Trophoblast cell (in vitro differentiated cells and primary cell): Measurements from ENCODE around the gene KRTAP13-3.

ENCODE experiments used
- DNase-seq, 2 donors: peaks; one replicate each; pipeline ENCODE4 v3.0.0-alpha.2; 2016
- H2AFZ ChIP-seq: 2 replicates; pipeline ENCODE4 v1.6.1; 2013; ENCODE audit warnings: low read length, moderate library complexity, mild to moderate bottlenecking; ENCODE audit not compliant: insufficient read depth, poor library complexity
- H2AK5ac ChIP-seq: 2 replicates; pipeline ENCODE4 v1.6.1; 2013; ENCODE audit warnings: mild to moderate bottlenecking, low read length
- H2BK120ac ChIP-seq: 2 replicates; pipeline ENCODE4 v1.6.1; 2013; ENCODE audit warnings: low read length, mild to moderate bottlenecking, moderate library complexity; ENCODE audit not compliant: insufficient read depth, poor library complexity
- H2BK12ac ChIP-seq: 2 replicates; pipeline ENCODE4 v1.6.1; 2013; ENCODE audit warnings: mild to moderate bottlenecking, low read length, moderate library complexity
- H2BK5ac ChIP-seq: 2 replicates; pipeline ENCODE4 v1.6.1; 2013; ENCODE audit warnings: low read length, low read depth, moderate library complexity, mild to moderate bottlenecking; ENCODE audit not compliant: poor library complexity
- H3K14ac ChIP-seq: 2 replicates; pipeline ENCODE4 v1.6.1; 2013; ENCODE audit warnings: mild to moderate bottlenecking, low read length
- H3K18ac ChIP-seq: 2 replicates; pipeline ENCODE4 v1.6.1; 2013; ENCODE audit warnings: mild to moderate bottlenecking, low read length
- H3K23ac ChIP-seq: 2 replicates; pipeline ENCODE4 v1.6.1; 2013; ENCODE audit warnings: low read length
- H3K27ac ChIP-seq: 2 replicates; pipeline ENCODE4 v1.5.1; 2013; ENCODE audit warnings: low read depth, mild to moderate bottlenecking, inconsistent platforms, low read length, moderate library complexity
- H3K27me3 ChIP-seq: 2 replicates; pipeline ENCODE4 v1.6.1; 2013; ENCODE audit warnings: inconsistent platforms, mild to moderate bottlenecking, low read length, moderate library complexity; ENCODE audit not compliant: insufficient read depth
- H3K36me3 ChIP-seq, 2 experiments: 1 replicate in 1 of 2; 2 replicates in 1 of 2; pipeline ENCODE4 v1.6.1; 2013; ENCODE audit warnings: low read length in 2 of 2, mild to moderate bottlenecking in 2 of 2, moderate library complexity in 1 of 2; ENCODE audit not compliant: insufficient read depth in 2 of 2, control insufficient read depth in 1 of 2
- H3K4ac ChIP-seq: 2 replicates; pipeline ENCODE4 v1.6.1; 2013; ENCODE audit warnings: low read depth, mild to moderate bottlenecking, low read length, moderate library complexity
- H3K4me1 ChIP-seq, 2 experiments: 1 replicate in 1 of 2; 2 replicates in 1 of 2; pipeline ENCODE4 v1.6.1; 2013; ENCODE audit warnings: low read length in 2 of 2, mild to moderate bottlenecking in 2 of 2, moderate library complexity in 1 of 2; ENCODE audit not compliant: insufficient read depth in 2 of 2, control insufficient read depth in 1 of 2
- H3K4me2 ChIP-seq: 2 replicates; pipeline ENCODE4 v1.6.1; 2013; ENCODE audit warnings: inconsistent platforms, mild to moderate bottlenecking, low read length, moderate library complexity
- H3K4me3 ChIP-seq: 2 replicates; pipeline ENCODE4 v1.5.1; 2013; ENCODE audit warnings: mild to moderate bottlenecking, low read depth, low read length, inconsistent platforms
- H3K79me1 ChIP-seq: one replicate; pipeline ENCODE4 v1.6.1; 2013; ENCODE audit warnings: low read length
- H3K79me2 ChIP-seq: 2 replicates; pipeline ENCODE4 v1.6.1; 2013; ENCODE audit warnings: low read length, mild to moderate bottlenecking; ENCODE audit not compliant: control insufficient read depth, insufficient read depth, poor library complexity
- H3K9ac ChIP-seq: 2 replicates; pipeline ENCODE4 v1.6.1; 2013; ENCODE audit warnings: mild to moderate bottlenecking, low read length
- H3K9me3 ChIP-seq: 2 replicates; pipeline ENCODE4 v1.6.1; 2013; ENCODE audit warnings: low read depth, mild to moderate bottlenecking, control low read depth, inconsistent platforms, low read length; ENCODE audit not compliant: insufficient read depth
- H4K12ac ChIP-seq: 2 replicates; pipeline ENCODE4 v1.6.1; 2013; ENCODE audit warnings: low read depth, mild to moderate bottlenecking, low read length, moderate library complexity
- H4K8ac ChIP-seq: 2 replicates; pipeline ENCODE4 v1.6.1; 2013; ENCODE audit warnings: low read depth, mild to moderate bottlenecking, low read length, moderate library complexity
- H4K91ac ChIP-seq: one replicate; pipeline ENCODE4 v1.6.1; 2013; ENCODE audit warnings: low read depth, mild to moderate bottlenecking, low read length, moderate library complexity
- WGBS: extraction: QIAGEN DNeasy Blood & Tissue Kit; methylation state at CpG from one replicate; pipeline ENCODE4 v1.1.7; 2013; ENCODE audit warnings: missing lambda C conversion rate; ENCODE audit not compliant: insufficient read length, insufficient coverage; ENCODE audit errors: extremely low coverage; 5-methylcytosine and 5-hydroxymethylcytosine counted together

Gene KRTAP13-3

GRCh38 chr21:30447056-30447455 is 21.3 kb upstream of the KRTAP13-3 start:
- no peaks in the 10 kb centered on the region for H3K79me1 ChIP-seq
- no peak overlapping the region for H2AFZ ChIP-seq
- no peaks in the 10 kb centered on the region for H3K79me2 ChIP-seq
- H2BK12ac ChIP-seq, result no peak overlapping the region
- H4K12ac ChIP-seq, result no peak overlapping the region
- no peaks in the 10 kb centered on the region for H3K27me3 ChIP-seq
- H2BK120ac ChIP-seq, result no peak overlapping the region
- no peak overlapping the region for H3K4me2 ChIP-seq
- H3K36me3 ChIP-seq, result no peaks in the 10 kb centered on the region
- WGBS, result no CpG with 5 or more reads among the region's 4 CpGs
- no peak overlapping the region for H3K4me3 ChIP-seq
- H4K8ac ChIP-seq, result no peak overlapping the region
- H3K14ac ChIP-seq, result no peak overlapping the region
- no peak overlapping the region for H3K9ac ChIP-seq
- H3K9me3 ChIP-seq, result no peaks in the 10 kb centered on the region
- no peak overlapping the region for H3K23ac ChIP-seq
- H3K18ac ChIP-seq, result no peak overlapping the region
- no peaks in the 10 kb centered on the region for H3K4me1 ChIP-seq
- H3K4ac ChIP-seq, result no peak overlapping the region
- H2BK5ac ChIP-seq, result no peak overlapping the region
- no peak overlapping the region for H3K27ac ChIP-seq
- no peak overlapping the region for H4K91ac ChIP-seq
- no peak overlapping the region for H2AK5ac ChIP-seq
- DNase-seq, result no peak

- no peak for DNase-seq
- Histone ChIP-seq H2AFZ (no peak overlapping the region), H3K36me3 (no peaks in the 10 kb centered on the region), H3K79me1 (no peaks in the 10 kb centered on the region), H3K14ac (no peak overlapping the region), H3K9ac (no peak overlapping the region), H3K4me3 (no peak overlapping the region), H3K79me2 (no peaks in the 10 kb centered on the region), H3K18ac (no peak overlapping the region), H3K4me2 (no peak overlapping the region), H3K4me1 (no peaks in the 10 kb centered on the region), H4K91ac (no peak overlapping the region), H2BK12ac (no peak overlapping the region), H2BK120ac (no peak overlapping the region), H2BK5ac (no peak overlapping the region), H3K27me3 (no peaks in the 10 kb centered on the region), H3K9me3 (no peaks in the 10 kb centered on the region), H3K4ac (no peak overlapping the region), H2AK5ac (no peak overlapping the region), H3K23ac (no peak overlapping the region), H4K8ac (no peak overlapping the region), H3K27ac (no peak overlapping the region), H4K12ac (no peak overlapping the region)
- no CpG with 5 or more reads among the region's 1 CpG for WGBS
Measured at GRCh38 chr21:30444204-30444603, 18.5 kb upstream of the KRTAP13-3 start.

GRCh38 chr21:30443226-30443625 is 17.5 kb upstream of the KRTAP13-3 start:
- no peak overlapping the region for H3K23ac ChIP-seq

GRCh38 chr21:30439975-30440374 is 14.2 kb upstream of the KRTAP13-3 start, which contains the start of gene KRTAP15-1:
TSS of gene KRTAP15-1 (plus strand) at chr21:30440275. CDS start at chr21:30440328, 53 bp downstream.
- WGBS, result no CpG with 5 or more reads among the region's 5 CpGs
- DNase-seq, result no peak
- Histone ChIP-seq H3K4ac (no peak within 1 kb of the TSS), H2BK120ac (no peak within 1 kb of the TSS), H3K79me1 (no peaks in the 10 kb centered on the region), H3K27ac (no peak within 1 kb of the TSS), H3K9me3 (no peaks in the 10 kb centered on the region), H3K14ac (no peak within 1 kb of the TSS), H2AK5ac (no peak within 1 kb of the TSS), H4K91ac (no peak within 1 kb of the TSS), H4K12ac (no peak within 1 kb of the TSS), H2BK5ac (no peak within 1 kb of the TSS), H3K18ac (no peak within 1 kb of the TSS), H3K4me3 (no peak within 1 kb of the TSS), H3K4me2 (no peak within 1 kb of the TSS), H2AFZ (no peak within 1 kb of the TSS), H3K27me3 (no peaks in the 10 kb centered on the region), H4K8ac (no peak within 1 kb of the TSS), H3K36me3 (no peaks in the 10 kb centered on the region), H2BK12ac (no peak within 1 kb of the TSS), H3K9ac (no peak within 1 kb of the TSS), H3K79me2 (no peaks in the 10 kb centered on the region), H3K4me1 (no peaks in the 10 kb centered on the region), H3K23ac (no peak within 1 kb of the TSS)

More at GRCh38 chr21:30443226-30443625, 17.5 kb upstream of the KRTAP13-3 start:
- Histone ChIP-seq H3K27me3 (no peaks in the 10 kb centered on the region), H3K14ac (no peak overlapping the region), H3K4me3 (no peak overlapping the region), H3K4ac (no peak overlapping the region), H2BK12ac (no peak overlapping the region), H4K8ac (no peak overlapping the region), H3K4me2 (no peak overlapping the region), H3K4me1 (no peaks in the 10 kb centered on the region), H3K9ac (no peak overlapping the region), H3K9me3 (no peaks in the 10 kb centered on the region), H3K79me2 (no peaks in the 10 kb centered on the region), H2AK5ac (no peak overlapping the region), H2BK5ac (no peak overlapping the region), H3K18ac (no peak overlapping the region), H2AFZ (no peak overlapping the region), H2BK120ac (no peak overlapping the region), H4K12ac (no peak overlapping the region), H3K79me1 (no peaks in the 10 kb centered on the region), H3K27ac (no peak overlapping the region), H3K36me3 (no peaks in the 10 kb centered on the region), H4K91ac (no peak overlapping the region)
- DNase-seq, result no peak
